Nephron progenitor cell (in vitro differentiated cells): ENCODE data around the gene HIGD1A.

Source experiments
- DNase-seq: peaks from one replicate; pipeline ENCODE4 v3.0.0; 2021
- H3K27ac Mint-ChIP-seq: 2 replicates; pipeline ENCODE4 v1.8.0; 2021; ENCODE audit warnings: mild to moderate bottlenecking, moderate library complexity, mixed read lengths
- H3K27me3 Mint-ChIP-seq: 2 replicates; pipeline ENCODE4 v1.8.0; 2021; ENCODE audit warnings: mild to moderate bottlenecking, low read depth, mixed read lengths; ENCODE audit not compliant: poor library complexity
- H3K36me3 Mint-ChIP-seq: 2 replicates; pipeline ENCODE4 v1.8.0; 2021; ENCODE audit warnings: low read depth, mixed read lengths
- H3K4me1 Mint-ChIP-seq: 2 replicates; pipeline ENCODE4 v1.8.0; 2021; ENCODE audit warnings: mixed read lengths
- H3K4me3 Mint-ChIP-seq: 2 replicates; pipeline ENCODE4 v1.8.0; 2021; ENCODE audit warnings: mild to moderate bottlenecking, moderate library complexity, mixed read lengths
- H3K9me3 Mint-ChIP-seq: 2 replicates; pipeline ENCODE4 v1.8.0; 2021; ENCODE audit warnings: mild to moderate bottlenecking, moderate library complexity, mixed read lengths
- TF ChIP-seq, protein P1 (sequence below): fragments of 200-600 bp; sonication (generic); IDR thresholded peaks from 2 replicates; pipeline ENCODE4 v1.5.0; 2021; ENCODE audit warnings: antibody characterized with exemption

Gene HIGD1A

DNA sequence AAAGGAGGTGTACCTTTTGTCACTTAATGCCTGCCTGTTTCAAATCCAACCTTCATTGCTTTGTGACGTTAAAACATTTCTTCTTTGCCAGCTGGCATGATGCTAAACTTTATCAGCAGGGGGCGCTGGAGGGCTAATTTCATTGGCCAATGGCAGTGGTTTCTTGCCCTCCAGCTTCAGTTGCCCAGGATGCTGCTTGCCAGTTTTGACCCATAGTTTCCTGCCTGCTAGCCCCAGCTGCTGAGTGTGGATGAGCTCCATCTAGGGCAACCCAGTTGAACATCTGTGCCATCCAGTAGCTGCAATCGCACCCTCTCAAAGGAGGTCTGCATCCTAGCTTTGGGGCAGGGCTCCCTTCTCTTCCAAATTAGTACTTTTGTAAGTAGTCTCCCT lies 27.0 kb upstream of the HIGD1A start:
- no peaks in the 10 kb centered on the region for H3K9me3 Mint-ChIP-seq
- H3K4me3 Mint-ChIP-seq, result no peak overlapping the region
- peak; percentile 84 for DNase-seq
- H3K36me3 Mint-ChIP-seq, result no peaks in the 10 kb centered on the region
- H3K27ac Mint-ChIP-seq, result no peak overlapping the region
- H3K4me1 Mint-ChIP-seq, result peaks cover 17% of the 10 kb centered on the region
- H3K27me3 Mint-ChIP-seq, result peaks cover 2% of the 10 kb centered on the region
- TF ChIP-seq, protein P1, sequence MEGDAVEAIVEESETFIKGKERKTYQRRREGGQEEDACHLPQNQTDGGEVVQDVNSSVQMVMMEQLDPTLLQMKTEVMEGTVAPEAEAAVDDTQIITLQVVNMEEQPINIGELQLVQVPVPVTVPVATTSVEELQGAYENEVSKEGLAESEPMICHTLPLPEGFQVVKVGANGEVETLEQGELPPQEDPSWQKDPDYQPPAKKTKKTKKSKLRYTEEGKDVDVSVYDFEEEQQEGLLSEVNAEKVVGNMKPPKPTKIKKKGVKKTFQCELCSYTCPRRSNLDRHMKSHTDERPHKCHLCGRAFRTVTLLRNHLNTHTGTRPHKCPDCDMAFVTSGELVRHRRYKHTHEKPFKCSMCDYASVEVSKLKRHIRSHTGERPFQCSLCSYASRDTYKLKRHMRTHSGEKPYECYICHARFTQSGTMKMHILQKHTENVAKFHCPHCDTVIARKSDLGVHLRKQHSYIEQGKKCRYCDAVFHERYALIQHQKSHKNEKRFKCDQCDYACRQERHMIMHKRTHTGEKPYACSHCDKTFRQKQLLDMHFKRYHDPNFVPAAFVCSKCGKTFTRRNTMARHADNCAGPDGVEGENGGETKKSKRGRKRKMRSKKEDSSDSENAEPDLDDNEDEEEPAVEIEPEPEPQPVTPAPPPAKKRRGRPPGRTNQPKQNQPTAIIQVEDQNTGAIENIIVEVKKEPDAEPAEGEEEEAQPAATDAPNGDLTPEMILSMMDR, result peak; percentile 78

DNA sequence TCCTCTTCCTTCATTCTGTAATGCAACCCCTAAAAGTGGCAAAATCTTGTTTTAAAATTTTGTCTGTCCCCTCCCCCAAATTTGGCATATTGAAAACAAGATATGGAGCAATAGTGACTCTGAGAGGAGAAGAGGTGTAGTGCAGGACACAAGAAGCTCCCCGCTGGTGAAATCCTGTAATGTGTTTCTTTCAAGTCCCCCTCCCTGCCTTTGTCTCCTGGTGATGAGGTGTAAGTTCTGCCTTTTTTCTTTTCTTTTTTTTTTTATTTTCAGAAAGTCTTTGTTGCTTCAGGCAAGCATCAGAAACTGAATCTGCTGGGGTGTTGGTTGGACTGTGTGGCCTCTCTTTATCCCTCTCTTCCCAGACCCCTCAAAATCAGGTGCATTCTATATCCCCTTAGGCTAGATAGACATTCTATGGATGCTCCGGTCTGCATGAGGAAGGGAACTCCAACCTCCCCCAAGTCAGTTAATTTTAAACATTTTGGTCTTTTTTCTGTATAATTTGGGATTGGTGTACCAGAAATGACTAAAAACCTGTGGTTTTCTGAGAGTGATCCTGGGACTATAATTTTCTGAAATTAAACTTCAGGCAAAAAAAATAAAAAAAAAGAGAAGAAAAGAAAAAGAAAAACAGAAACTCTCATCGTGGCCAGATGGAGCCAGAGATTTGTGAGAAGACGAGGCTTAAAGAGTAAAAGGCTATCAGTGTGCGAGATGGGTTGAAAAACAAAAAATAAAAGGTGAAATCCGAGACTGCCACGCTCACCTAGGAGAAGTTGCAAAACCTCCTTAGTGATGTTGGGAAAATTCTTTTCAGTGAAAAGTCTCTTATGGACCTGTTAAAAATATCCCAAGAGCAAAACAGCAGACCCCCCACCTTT lies 26.4 kb upstream of the HIGD1A start:
- H3K4me3 Mint-ChIP-seq, result peak overlapping the region; percentile 12
- DNase-seq, result no peak
- TF ChIP-seq, protein P1, result peak; percentile 46
- no peaks in the 10 kb centered on the region for H3K9me3 Mint-ChIP-seq
- no peaks in the 10 kb centered on the region for H3K27me3 Mint-ChIP-seq
- no peak overlapping the region for H3K27ac Mint-ChIP-seq
- H3K36me3 Mint-ChIP-seq, result no peaks in the 10 kb centered on the region
- H3K4me1 Mint-ChIP-seq, result peaks cover 17% of the 10 kb centered on the region

DNA sequence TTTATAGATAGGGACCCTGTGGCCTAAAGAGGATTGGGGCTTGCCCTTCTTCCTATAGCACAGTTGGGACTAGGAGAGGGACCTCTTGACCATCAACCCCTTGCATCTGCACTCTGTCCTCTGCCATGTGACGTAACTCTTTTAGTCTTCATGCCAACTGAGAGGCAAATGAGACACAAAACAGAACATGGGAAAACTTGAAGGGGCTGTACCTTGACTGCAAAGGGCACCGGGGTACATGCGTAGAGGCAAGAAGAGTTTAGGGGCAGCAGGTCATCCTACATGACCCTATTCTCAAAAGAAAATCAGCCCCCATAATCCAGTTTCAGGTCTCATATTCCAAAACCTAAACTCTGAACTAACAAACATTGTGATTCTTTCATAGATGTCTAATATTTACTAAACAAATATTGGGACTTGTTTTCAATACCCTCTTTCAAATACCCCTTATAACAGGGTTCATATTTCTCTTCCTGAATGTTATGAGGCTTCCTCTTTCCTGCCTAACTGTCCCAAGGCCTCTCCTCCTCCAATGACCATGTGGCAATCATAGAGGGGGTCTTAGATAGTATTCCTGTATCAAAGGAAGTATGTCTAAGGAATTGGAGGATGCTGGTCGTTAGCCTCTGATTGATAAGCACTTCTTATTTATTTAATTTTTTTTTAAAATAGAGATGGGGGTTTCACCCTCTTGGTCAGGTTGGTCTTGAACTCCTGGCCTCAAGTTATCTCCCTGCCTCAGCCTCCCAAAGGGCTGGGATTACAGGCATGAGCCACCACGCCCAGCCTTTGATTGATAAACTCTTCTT lies 25.5 kb upstream of the HIGD1A start:
- Mint-ChIP-seq H3K27me3 (no peaks in the 10 kb centered on the region), H3K27ac (no peak overlapping the region)

DNA sequence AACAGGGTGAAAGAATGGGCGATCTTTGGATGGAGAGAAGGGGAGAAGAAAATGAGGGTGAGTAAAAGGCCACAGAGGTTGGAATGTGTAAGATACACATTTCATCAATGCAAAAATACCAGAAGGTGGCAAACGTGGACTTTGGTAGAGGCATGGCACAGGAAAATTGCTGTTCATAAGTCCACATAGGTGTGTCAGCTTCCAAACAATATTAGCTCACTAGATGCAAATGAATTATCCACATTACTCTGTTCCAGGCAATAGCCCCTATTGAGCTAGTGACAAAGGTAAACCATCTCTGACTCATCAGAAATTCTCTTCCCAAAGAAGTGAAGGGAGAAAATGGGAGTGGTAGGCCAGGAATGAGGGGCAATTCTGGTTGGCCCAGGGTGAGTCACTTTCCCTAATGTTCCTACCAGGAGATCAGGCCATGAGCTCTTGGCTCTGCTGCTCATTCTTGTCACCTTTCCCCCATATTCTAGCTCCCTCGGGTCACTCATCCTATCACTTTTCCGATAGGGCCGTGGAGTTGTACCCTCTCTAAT lies 24.9 kb upstream of the HIGD1A start:
- TF ChIP-seq, protein P1, result no peak
- Mint-ChIP-seq H3K27me3 (no peaks in the 10 kb centered on the region), H3K27ac (no peak overlapping the region), H3K4me1 (peaks cover 17% of the 10 kb centered on the region), H3K36me3 (peaks cover 4% of the 10 kb centered on the region), H3K9me3 (no peaks in the 10 kb centered on the region), H3K4me3 (no peak overlapping the region)
- no peak for DNase-seq

More for the DNA sequence above, 25.5 kb upstream of the HIGD1A start:
- Mint-ChIP-seq H3K36me3 (no peaks in the 10 kb centered on the region), H3K4me3 (no peak overlapping the region), H3K9me3 (no peaks in the 10 kb centered on the region), H3K4me1 (peaks cover 17% of the 10 kb centered on the region)
- no peak for DNase-seq
- TF ChIP-seq, protein P1, result no peak

DNA sequence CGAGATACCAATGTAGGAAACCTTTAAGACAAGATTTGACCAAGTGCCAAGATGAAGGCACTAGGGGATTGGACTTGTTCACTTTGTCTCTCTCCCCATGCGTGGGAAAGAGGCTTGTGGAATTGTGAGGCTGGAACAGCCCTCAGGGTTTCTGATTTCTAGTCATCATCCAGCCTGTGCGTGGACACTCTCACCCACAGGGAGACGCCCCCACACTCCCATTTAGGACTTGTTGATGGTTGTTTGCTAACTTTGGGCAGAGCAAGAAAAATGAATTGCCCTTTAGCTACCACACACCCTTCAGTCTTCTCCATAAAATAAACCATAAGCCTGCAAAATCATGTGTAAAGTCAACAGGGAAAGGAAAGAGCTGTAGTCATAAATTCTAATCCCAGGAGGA lies 23.4 kb upstream of the HIGD1A start:
- peaks cover 26% of the 10 kb centered on the region for H3K4me1 Mint-ChIP-seq

More for the DNA sequence above, 23.4 kb upstream of the HIGD1A start:
- no peak overlapping the region for H3K27ac Mint-ChIP-seq
- TF ChIP-seq, protein P1, result no peak
- H3K9me3 Mint-ChIP-seq, result no peaks in the 10 kb centered on the region
- no peak overlapping the region for H3K4me3 Mint-ChIP-seq
- DNase-seq, result no peak
- H3K36me3 Mint-ChIP-seq, result peaks cover 4% of the 10 kb centered on the region
- no peaks in the 10 kb centered on the region for H3K27me3 Mint-ChIP-seq
